ENCODE results near the gene CH25H. TPM values are rescaled to one million over a fixed set of nuclear protein-coding genes. Genes with fewer than 3 reads are reported as not detected.

Gene CH25H
- total RNA-seq, 1 experiment from 2014 or later: 0.10 TPM

DNA sequence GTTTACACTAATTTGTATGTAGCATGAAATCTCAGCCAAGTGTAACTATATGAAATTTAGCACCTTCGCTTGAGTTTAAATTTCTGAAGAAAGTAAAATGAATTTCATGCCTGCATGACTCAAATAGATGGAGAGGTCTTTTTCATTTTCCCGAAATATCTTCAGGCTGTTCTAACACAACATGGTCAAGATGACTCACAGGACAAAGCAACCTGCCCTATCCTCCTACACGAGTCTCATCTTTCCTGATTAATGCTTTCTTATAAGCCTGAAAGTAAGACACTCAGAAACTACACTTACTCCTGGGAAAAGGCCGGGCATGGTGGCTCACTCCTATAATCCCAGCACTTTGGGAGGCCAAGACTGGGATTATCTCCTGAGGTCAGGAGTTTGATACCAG lies 41.2 kb downstream of the CH25H start:
- DNase-seq (ENCODE audit: low read depth, low spot score) (no peak), ATAC-seq (no peak)
- no peaks in the 10 kb centered on the region for H3K4me1 ChIP-seq (ENCODE audit: control insufficient read depth, insufficient read depth, low read length)
- intact Hi-C loops (cut with micrococcal nuclease; ENCODE audit: unreplicated experiment) (no loop called here), in situ Hi-C loops (cut with HindIII; ENCODE audit: low pct_unique_long_range_greater_than_20kb, low sequenced_read_pairs) (no loop called here)
- H3K36me3 ChIP-seq (ENCODE audit: control insufficient read depth, insufficient read depth, low read length): no peaks in the 10 kb centered on the region; the same call in 1 of the 2 replicates
- POLR2A ChIA-PET: no interaction called here
- no peak overlapping the region for H3K27ac ChIP-seq (ENCODE audit: low read length)
- TF ChIP-seq, protein P1, sequence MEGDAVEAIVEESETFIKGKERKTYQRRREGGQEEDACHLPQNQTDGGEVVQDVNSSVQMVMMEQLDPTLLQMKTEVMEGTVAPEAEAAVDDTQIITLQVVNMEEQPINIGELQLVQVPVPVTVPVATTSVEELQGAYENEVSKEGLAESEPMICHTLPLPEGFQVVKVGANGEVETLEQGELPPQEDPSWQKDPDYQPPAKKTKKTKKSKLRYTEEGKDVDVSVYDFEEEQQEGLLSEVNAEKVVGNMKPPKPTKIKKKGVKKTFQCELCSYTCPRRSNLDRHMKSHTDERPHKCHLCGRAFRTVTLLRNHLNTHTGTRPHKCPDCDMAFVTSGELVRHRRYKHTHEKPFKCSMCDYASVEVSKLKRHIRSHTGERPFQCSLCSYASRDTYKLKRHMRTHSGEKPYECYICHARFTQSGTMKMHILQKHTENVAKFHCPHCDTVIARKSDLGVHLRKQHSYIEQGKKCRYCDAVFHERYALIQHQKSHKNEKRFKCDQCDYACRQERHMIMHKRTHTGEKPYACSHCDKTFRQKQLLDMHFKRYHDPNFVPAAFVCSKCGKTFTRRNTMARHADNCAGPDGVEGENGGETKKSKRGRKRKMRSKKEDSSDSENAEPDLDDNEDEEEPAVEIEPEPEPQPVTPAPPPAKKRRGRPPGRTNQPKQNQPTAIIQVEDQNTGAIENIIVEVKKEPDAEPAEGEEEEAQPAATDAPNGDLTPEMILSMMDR (IDR thresholded peaks at IDR 0.05): no peak
- no peak for TF ChIP-seq REST (IDR thresholded peaks at IDR 0.05; ENCODE audit: insufficient read depth in 1 of 2, low read depth in 2 of 2, low read length in 1 of 2)
- TF ChIP-seq POLR2AphosphoS5 (IDR thresholded peaks at IDR 0.05; ENCODE audit: low read depth, low read length): no peak
- TF ChIP-seq SIN3A (IDR thresholded peaks at IDR 0.05; ENCODE audit: borderline replicate concordance, insufficient read depth, low read depth, low read length): no peak
- TF ChIP-seq TCF7L2 (IDR thresholded peaks at IDR 0.05; ENCODE audit: low read depth, low read length): no peak
- peaks cover 17% of the 10 kb centered on the region for H3K27me3 ChIP-seq (ENCODE audit: control insufficient read depth, insufficient read depth, low read length)
- no TSS peak for BruUV-seq (replicated peaks)
- H3K4me3 ChIP-seq (ENCODE audit: low read depth in 2 of 2, low read length in 2 of 2): no peak overlapping the region
- CTCF ChIA-PET: no interaction called here
- H3K9me3 ChIP-seq (ENCODE audit: control insufficient read depth, insufficient read depth, low read depth, low read length): no peaks in the 10 kb centered on the region

DNA sequence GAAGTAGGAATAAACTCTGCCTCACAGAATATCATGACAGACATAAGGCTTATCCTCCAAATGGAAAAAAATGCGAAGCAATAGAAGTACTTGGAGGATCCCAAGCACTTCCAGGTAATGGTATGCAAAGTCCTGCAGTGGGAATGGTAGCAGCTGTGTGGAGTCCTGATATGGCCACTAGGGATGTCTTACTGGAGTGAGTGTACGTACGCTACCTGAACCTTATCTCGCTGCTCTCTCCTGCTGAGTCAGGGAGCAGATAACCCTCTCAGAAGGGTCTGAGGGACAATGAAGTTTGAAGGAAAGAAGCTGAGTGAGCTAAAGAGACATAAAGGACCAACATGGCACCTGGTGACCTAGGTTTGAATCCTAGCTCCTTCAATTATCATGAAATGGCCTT lies 42.2 kb downstream of the CH25H start:
- TF ChIP-seq REST (IDR thresholded peaks at IDR 0.05; ENCODE audit: insufficient read depth in 1 of 2, low read depth in 2 of 2, low read length in 1 of 2) (no peak), TCF7L2 (IDR thresholded peaks at IDR 0.05; ENCODE audit: low read depth, low read length) (no peak), POLR2AphosphoS5 (IDR thresholded peaks at IDR 0.05; ENCODE audit: low read depth, low read length) (no peak), SIN3A (IDR thresholded peaks at IDR 0.05; ENCODE audit: borderline replicate concordance, insufficient read depth, low read depth, low read length) (no peak)
- TF ChIP-seq, protein P1 (IDR thresholded peaks at IDR 0.05): no peak
- Histone ChIP-seq H3K4me3 (ENCODE audit: low read depth in 2 of 2, low read length in 2 of 2) (no peak overlapping the region), H3K4me1 (ENCODE audit: control insufficient read depth, insufficient read depth, low read length) (no peaks in the 10 kb centered on the region), H3K36me3 (ENCODE audit: control insufficient read depth, insufficient read depth, low read length) (no peaks in the 10 kb centered on the region; the same call in 1 of the 2 replicates), H3K27ac (ENCODE audit: low read length) (no peak overlapping the region), H3K9me3 (ENCODE audit: control insufficient read depth, insufficient read depth, low read depth, low read length) (no peaks in the 10 kb centered on the region), H3K27me3 (ENCODE audit: control insufficient read depth, insufficient read depth, low read length) (peaks cover 17% of the 10 kb centered on the region)
- in situ Hi-C loops (cut with HindIII; ENCODE audit: low pct_unique_long_range_greater_than_20kb, low sequenced_read_pairs): no loop called here
- ATAC-seq (no peak), DNase-seq (ENCODE audit: low read depth, low spot score) (no peak)
- no TSS peak for BruUV-seq (replicated peaks)
- CTCF ChIA-PET: no interaction called here
- intact Hi-C loops (cut with micrococcal nuclease; ENCODE audit: unreplicated experiment): no loop called here
- POLR2A ChIA-PET: no interaction called here

All from Panc1 (cell line).